ENCODE results near the gene SYT9.

The SYT9 gene

GRCh38 chr11:7451520-7451919, 199.8 kb downstream of the SYT9 start:
- Histone ChIP-seq H3K4me1 (ENCODE audit: low read length) (no peaks in the 10 kb centered on the region), H3K27ac (ENCODE audit: low read length) (no peak overlapping the region), H3K9me3 (ENCODE audit: insufficient read depth, low read length) (no peaks in the 10 kb centered on the region), H3K27me3 (ENCODE audit: low read depth, low read length) (no peaks in the 10 kb centered on the region), H4K20me1 (ENCODE audit: insufficient read depth, low read length) (no peaks in the 10 kb centered on the region), H3K4me3 (ENCODE audit: low read length) (no peak overlapping the region), H2AFZ (ENCODE audit: low read depth, low read length) (no peak overlapping the region), H3K9ac (ENCODE audit: low read length) (no peak overlapping the region), H3K4me2 (ENCODE audit: low read length) (no peak overlapping the region), H3K36me3 (replicated peaks; ENCODE audit: low read depth, low read length) (no peaks in the 10 kb centered on the region), H3K79me2 (ENCODE audit: low read length) (no peaks in the 10 kb centered on the region)
- TF ChIP-seq EZH2phosphoT487 (IDR thresholded peaks at IDR 0.05; ENCODE audit: low read depth) (no peak), CTCF (IDR thresholded peaks at IDR 0.05; ENCODE audit: low read depth, low read length) (no peak)

GRCh38 chr11:7451952-7452494, 200.3 kb downstream of the SYT9 start:
- no peaks in the 10 kb centered on the region for H3K27me3 ChIP-seq (ENCODE audit: low read depth, low read length)

GRCh38 chr11:7454854-7455253, 203.2 kb downstream of the SYT9 start:
- H3K9ac ChIP-seq (ENCODE audit: low read length): no peak overlapping the region
- no peak for TF ChIP-seq CTCF (IDR thresholded peaks at IDR 0.05; ENCODE audit: low read depth, low read length)
- no peak for TF ChIP-seq EZH2phosphoT487 (IDR thresholded peaks at IDR 0.05; ENCODE audit: low read depth)
- H2AFZ ChIP-seq (ENCODE audit: low read depth, low read length): no peak overlapping the region
- no peaks in the 10 kb centered on the region for H3K27me3 ChIP-seq (ENCODE audit: low read depth, low read length)
- H3K27ac ChIP-seq (ENCODE audit: low read length): no peak overlapping the region
- H3K4me1 ChIP-seq (ENCODE audit: low read length): no peaks in the 10 kb centered on the region
- H3K4me2 ChIP-seq (ENCODE audit: low read length): no peak overlapping the region
- no peaks in the 10 kb centered on the region for H3K79me2 ChIP-seq (ENCODE audit: low read length)
- H3K4me3 ChIP-seq (ENCODE audit: low read length): no peak overlapping the region
- H3K36me3 ChIP-seq (replicated peaks; ENCODE audit: low read depth, low read length): no peaks in the 10 kb centered on the region
- no peaks in the 10 kb centered on the region for H3K9me3 ChIP-seq (ENCODE audit: insufficient read depth, low read length)
- no peaks in the 10 kb centered on the region for H4K20me1 ChIP-seq (ENCODE audit: insufficient read depth, low read length)

More at GRCh38 chr11:7451952-7452494, 200.3 kb downstream of the SYT9 start:
- Histone ChIP-seq H3K9ac (ENCODE audit: low read length) (no peak overlapping the region), H2AFZ (ENCODE audit: low read depth, low read length) (no peak overlapping the region), H3K4me1 (ENCODE audit: low read length) (no peaks in the 10 kb centered on the region), H3K27ac (ENCODE audit: low read length) (no peak overlapping the region), H3K36me3 (replicated peaks; ENCODE audit: low read depth, low read length) (no peaks in the 10 kb centered on the region), H3K4me3 (ENCODE audit: low read length) (no peak overlapping the region), H3K79me2 (ENCODE audit: low read length) (no peaks in the 10 kb centered on the region), H4K20me1 (ENCODE audit: insufficient read depth, low read length) (no peaks in the 10 kb centered on the region), H3K4me2 (ENCODE audit: low read length) (no peak overlapping the region), H3K9me3 (ENCODE audit: insufficient read depth, low read length) (no peaks in the 10 kb centered on the region)
- no peak for TF ChIP-seq EZH2phosphoT487 (IDR thresholded peaks at IDR 0.05; ENCODE audit: low read depth)
- TF ChIP-seq CTCF (IDR thresholded peaks at IDR 0.05; ENCODE audit: low read depth, low read length): no peak

- H3K27ac ChIP-seq (ENCODE audit: low read length): no peak overlapping the region
- H3K79me2 ChIP-seq (ENCODE audit: low read length): no peaks in the 10 kb centered on the region
- H3K4me1 ChIP-seq (ENCODE audit: low read length): no peaks in the 10 kb centered on the region
- H2AFZ ChIP-seq (ENCODE audit: low read depth, low read length): no peak overlapping the region
- no peaks in the 10 kb centered on the region for H3K27me3 ChIP-seq (ENCODE audit: low read depth, low read length)
- no peak for TF ChIP-seq CTCF (IDR thresholded peaks at IDR 0.05; ENCODE audit: low read depth, low read length)
- TF ChIP-seq EZH2phosphoT487 (IDR thresholded peaks at IDR 0.05; ENCODE audit: low read depth): no peak
- H4K20me1 ChIP-seq (ENCODE audit: insufficient read depth, low read length): no peaks in the 10 kb centered on the region
- H3K4me2 ChIP-seq (ENCODE audit: low read length): no peak overlapping the region
- H3K9me3 ChIP-seq (ENCODE audit: insufficient read depth, low read length): no peaks in the 10 kb centered on the region
- H3K4me3 ChIP-seq (ENCODE audit: low read length): no peak overlapping the region
- no peak overlapping the region for H3K9ac ChIP-seq (ENCODE audit: low read length)
- H3K36me3 ChIP-seq (replicated peaks; ENCODE audit: low read depth, low read length): no peaks in the 10 kb centered on the region
Observed at GRCh38 chr11:7457211-7457610, 205.5 kb downstream of the SYT9 start.
